B cell (primary cell): Measurements from ENCODE around the gene DNAJC21. TPM values are rescaled to one million over a fixed set of nuclear protein-coding genes. Genes with fewer than 3 reads are reported as not detected.

Experiments
- ATAC-seq: fragments of 200-7000 bp; cut with Tn5 transposase; one replicate; pipeline ENCODE4 v1.10.0; 2021; ENCODE audit warnings: low read depth, mild to moderate bottlenecking, moderate number of reproducible peaks, moderate library complexity
- CTCF ChIA-PET: fragments of 350-600 bp; sonication (Branson Sonifier 250); formaldehyde crosslinking; loops from one replicate; lab custom pipeline; 2021; ENCODE audit warnings: antibody characterized with exemption, inconsistent platforms; lab: Charles Lee
- POLR2A ChIA-PET: fragments of 350-600 bp; sonication (Branson Sonifier 250); formaldehyde crosslinking; loops from one replicate; lab custom pipeline; 2021; ENCODE audit warnings: antibody characterized with exemption; lab: Charles Lee
- DNase-seq: peaks from one replicate; pipeline ENCODE4 v3.0.0; 2013
- H2AFZ ChIP-seq: 2 replicates; pipeline ENCODE4 v1.6.1; 2012; ENCODE audit warnings: mild to moderate bottlenecking, low read depth, low read length; ENCODE audit not compliant: insufficient read depth, poor library complexity, severe bottlenecking
- H3K27ac ChIP-seq, 2 donors: 1 replicate in 1 of 2; 2 replicates in 1 of 2; pipeline ENCODE4 v1.5.1; 2012 to 2013; ENCODE audit warnings: low read length in 2 of 2, mild to moderate bottlenecking in 2 of 2, moderate library complexity in 1 of 2
- H3K27me3 ChIP-seq, 4 experiments: fragments of 200-600 bp in 1 of 4; sonication (generic) in 1 of 4; replicated peaks in 1 of 4; 1 replicate in 2 of 4; 2 replicates in 2 of 4; pipeline versions ENCODE4 v1.6.1 to v1.7.0; 2013 to 2016; ENCODE audit warnings: low read length in 3 of 4, mild to moderate bottlenecking in 2 of 4, mixed read lengths in 1 of 4, moderate library complexity in 1 of 4; ENCODE audit not compliant: insufficient read depth in 4 of 4, control insufficient read depth in 3 of 4; ENCODE audit errors: control extremely low read depth in 1 of 4
- H3K36me3 ChIP-seq, 2 experiments: replicated peaks in 1 of 2; 1 replicate in 1 of 2; 2 replicates in 1 of 2; pipeline versions ENCODE4 v1.6.1 to v1.7.1; 2013; ENCODE audit warnings: low read length in 1 of 2; ENCODE audit not compliant: insufficient read depth in 2 of 2, control insufficient read depth in 1 of 2; ENCODE audit errors: control extremely low read depth in 1 of 2, extremely low read depth in 1 of 2
- H3K4me1 ChIP-seq, 2 donors: fragments of 200-600 bp in 1 of 2; sonication (generic) in 1 of 2; 1 replicate in 1 of 2; 2 replicates in 1 of 2; pipeline versions ENCODE4 v1.5.1 to v1.6.1; 2013 to 2017; ENCODE audit warnings: low read length in 2 of 2; ENCODE audit not compliant: control insufficient read depth in 2 of 2, insufficient read depth in 2 of 2
- H3K4me2 ChIP-seq: replicated peaks from 2 replicates; pipeline ENCODE3; 2012; ENCODE audit warnings: mild to moderate bottlenecking, low read depth, low read length; ENCODE audit not compliant: poor library complexity, severe bottlenecking
- H3K4me3 ChIP-seq, 5 experiments: fragments of 200-600 bp in 1 of 5; sonication (generic) in 1 of 5; 1 replicate in 3 of 5; 2 replicates in 2 of 5; pipeline versions ENCODE4 v1.5.1 to v1.7.0; 2011 to 2016; ENCODE audit warnings: low read length in 4 of 5, mild to moderate bottlenecking in 4 of 5, low read depth in 2 of 5, control low read depth in 1 of 5, moderate library complexity in 1 of 5; ENCODE audit not compliant: insufficient read depth in 1 of 5; ENCODE audit errors: control extremely low read depth in 1 of 5, extremely low read depth in 1 of 5
- H3K79me2 ChIP-seq: fragments of 200-600 bp; sonication (generic); one replicate; pipeline ENCODE4 v1.6.0; 2016; ENCODE audit warnings: low read length; ENCODE audit not compliant: control insufficient read depth, insufficient read depth
- H3K9ac ChIP-seq: fragments of 200-600 bp; sonication (generic); 2 replicates; pipeline ENCODE4 v1.6.1; 2017; ENCODE audit warnings: mild to moderate bottlenecking, low read length, moderate library complexity
- H3K9me3 ChIP-seq, 3 donors: one replicate each; pipeline versions ENCODE4 v1.6.1 to v1.7.1; 2013; ENCODE audit warnings: low read length in 2 of 3; ENCODE audit not compliant: control insufficient read depth in 2 of 3, insufficient read depth in 1 of 3; ENCODE audit errors: control extremely low read depth in 1 of 3
- H4K20me1 ChIP-seq: 2 replicates; pipeline ENCODE4 v1.6.0; 2012; ENCODE audit warnings: mild to moderate bottlenecking, low read length; ENCODE audit not compliant: insufficient read depth, control insufficient read depth, poor library complexity, severe bottlenecking
- H3K27ac Mint-ChIP-seq: one replicate; pipeline ENCODE4 v1.8.0; 2021; ENCODE audit warnings: mixed read lengths
- H3K27me3 Mint-ChIP-seq: one replicate; pipeline ENCODE4 v1.8.0; 2021; ENCODE audit warnings: mixed read lengths
- H3K4me1 Mint-ChIP-seq: one replicate; pipeline ENCODE4 v1.8.0; 2021; ENCODE audit warnings: mixed read lengths
- H3K4me3 Mint-ChIP-seq: one replicate; pipeline ENCODE4 v1.8.0; 2021; ENCODE audit warnings: mixed read lengths
- H3K9me3 Mint-ChIP-seq: one replicate; pipeline ENCODE4 v1.8.0; 2022; ENCODE audit warnings: mixed read lengths; ENCODE audit not compliant: insufficient read depth
- EZH2 ChIP-seq: IDR thresholded peaks from 2 replicates; pipeline ENCODE4 v1.6.1; 2012; ENCODE audit warnings: borderline replicate concordance, low read depth, mild to moderate bottlenecking, moderate library complexity, low read length; ENCODE audit not compliant: insufficient read depth, poor library complexity, severe bottlenecking
- WGBS: methylation state at CpG from one replicate; pipeline ENCODE4 v1.1.5; 2013; ENCODE audit warnings: missing lambda C conversion rate; ENCODE audit not compliant: insufficient coverage; 5-methylcytosine and 5-hydroxymethylcytosine counted together
- intact Hi-C: fragments of 100-400 bp; cut with micrococcal nuclease; formaldehyde crosslinking; loops from one replicate; pipeline ENCODE4 v1.10.0; 2022
- polyA plus RNA-seq: library from polyadenylated mRNA; depleted of rRNA; stranded (reverse); fragments of >200 nt; gene quantifications from 2 replicates; pipeline ENCODE4 v1.2.3, GENCODE V29; 2012
- total RNA-seq, 2 donors: library from RNA; stranded (reverse); fragments of 120-200 nt in 1 of 2; gene quantifications; 1 replicate in 1 of 2; 2 replicates in 1 of 2; pipeline versions ENCODE4 v1.2.3 to v1.2.4, GENCODE V29; 2013 to 2022
- TF ChIP-seq, protein P1 (sequence below): fragments of 200-600 bp; IDR thresholded peaks from one replicate; pipeline ENCODE4 v1.8.0; 2022; ENCODE audit warnings: antibody characterized with exemption, mild to moderate bottlenecking

DNAJC21 gene
- total and polyA plus RNA-seq, 2 donors (not counting 1 experiment from before 2014, with no cell fraction given): 7.2 to 59.3 TPM

DNA sequence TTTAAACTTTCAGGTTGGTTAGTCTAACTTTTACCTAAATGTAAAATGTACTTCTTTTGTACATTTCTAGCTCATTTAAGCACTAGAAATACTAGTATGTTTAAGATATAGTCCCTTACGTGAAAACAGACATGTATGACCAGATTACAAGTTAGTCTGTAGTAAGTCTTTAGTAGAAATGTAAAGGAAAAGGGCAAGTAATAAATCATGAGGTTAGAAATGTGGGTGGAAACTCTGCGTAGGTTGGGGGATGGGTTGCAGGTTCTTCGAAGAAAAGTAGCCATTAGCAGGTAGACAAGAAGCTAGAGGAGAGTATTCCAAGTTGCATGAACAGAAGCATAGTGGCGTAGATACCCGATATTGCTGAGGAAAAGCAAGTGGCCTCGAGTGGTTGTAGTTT lies 36.9 kb upstream of the DNAJC21 start:
- intact Hi-C loops: loop anchor here (10.0 kb wide), 1 partner anchor 238 kb away; the partner anchor contains the start of gene RAI14
- Histone ChIP-seq H2AFZ (no peak overlapping the region), H3K79me2 (no peaks in the 10 kb centered on the region), H3K9ac (no peak overlapping the region), H3K27ac (no peak overlapping the region), H3K36me3 (no peaks in the 10 kb centered on the region), H4K20me1 (no peaks in the 10 kb centered on the region), H3K4me1 (no peaks in the 10 kb centered on the region), H3K4me2 (no peak overlapping the region), H3K9me3 (no peaks in the 10 kb centered on the region), H3K27me3 (no peaks in the 10 kb centered on the region), H3K4me3 (no peak overlapping the region)
- Mint-ChIP-seq H3K4me3 (no peak overlapping the region), H3K9me3 (no peaks in the 10 kb centered on the region), H3K27me3 (no peaks in the 10 kb centered on the region), H3K4me1 (no peaks in the 10 kb centered on the region), H3K27ac (no peak overlapping the region)
- WGBS: 85% methylated on average over 6 of the region's 6 CpGs
- no peak for DNase-seq
- ChIA-PET POLR2A (no interaction called here), CTCF (interaction anchor here (5.0 to 13.8 kb wide), 2 partner anchors 10 to 367 kb away, joined by 17 to 245 read pairs; no protein-coding TSS in a partner anchor)
- TF ChIP-seq, protein P1, sequence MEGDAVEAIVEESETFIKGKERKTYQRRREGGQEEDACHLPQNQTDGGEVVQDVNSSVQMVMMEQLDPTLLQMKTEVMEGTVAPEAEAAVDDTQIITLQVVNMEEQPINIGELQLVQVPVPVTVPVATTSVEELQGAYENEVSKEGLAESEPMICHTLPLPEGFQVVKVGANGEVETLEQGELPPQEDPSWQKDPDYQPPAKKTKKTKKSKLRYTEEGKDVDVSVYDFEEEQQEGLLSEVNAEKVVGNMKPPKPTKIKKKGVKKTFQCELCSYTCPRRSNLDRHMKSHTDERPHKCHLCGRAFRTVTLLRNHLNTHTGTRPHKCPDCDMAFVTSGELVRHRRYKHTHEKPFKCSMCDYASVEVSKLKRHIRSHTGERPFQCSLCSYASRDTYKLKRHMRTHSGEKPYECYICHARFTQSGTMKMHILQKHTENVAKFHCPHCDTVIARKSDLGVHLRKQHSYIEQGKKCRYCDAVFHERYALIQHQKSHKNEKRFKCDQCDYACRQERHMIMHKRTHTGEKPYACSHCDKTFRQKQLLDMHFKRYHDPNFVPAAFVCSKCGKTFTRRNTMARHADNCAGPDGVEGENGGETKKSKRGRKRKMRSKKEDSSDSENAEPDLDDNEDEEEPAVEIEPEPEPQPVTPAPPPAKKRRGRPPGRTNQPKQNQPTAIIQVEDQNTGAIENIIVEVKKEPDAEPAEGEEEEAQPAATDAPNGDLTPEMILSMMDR: no peak
- TF ChIP-seq EZH2: no peak
- ATAC-seq: no peak

- intact Hi-C loops: loop anchor here (10.0 kb wide), 1 partner anchor 240 kb away; the partner anchor contains the start of gene RAI14
- TF ChIP-seq, protein P1: no peak
- TF ChIP-seq EZH2: no peak
- Histone ChIP-seq H2AFZ (no peak overlapping the region), H3K27ac (no peak overlapping the region), H3K4me2 (no peak overlapping the region), H3K9ac (no peak overlapping the region), H3K36me3 (no peaks in the 10 kb centered on the region), H3K4me3 (no peak overlapping the region), H3K4me1 (no peaks in the 10 kb centered on the region), H3K79me2 (no peaks in the 10 kb centered on the region), H3K27me3 (no peaks in the 10 kb centered on the region), H3K9me3 (no peaks in the 10 kb centered on the region), H4K20me1 (no peaks in the 10 kb centered on the region)
- H3K27me3 Mint-ChIP-seq: no peaks in the 10 kb centered on the region
- no CpG with 5 or more reads among the region's 1 CpG for WGBS
- ChIA-PET POLR2A (no interaction called here), CTCF (interaction anchor here (3.1 to 13.8 kb wide), 3 partner anchors 8 to 408 kb away, joined by 17 to 245 read pairs (median 21); no protein-coding TSS in a partner anchor)
- H3K9me3 Mint-ChIP-seq: no peaks in the 10 kb centered on the region
- H3K4me1 Mint-ChIP-seq: no peaks in the 10 kb centered on the region
- DNase-seq (no peak), ATAC-seq (no peak)
- no peak overlapping the region for H3K27ac Mint-ChIP-seq
- H3K4me3 Mint-ChIP-seq: no peak overlapping the region
Observed at GRCh38 chr5:34894716-34895115, 34.6 kb upstream of the DNAJC21 start.
